GM19463 (cell line): ENCODE data around the gene SETD1A.

Source experiments
- ATAC-seq: cut with Tn5 transposase; IDR thresholded peaks from one replicate; pipeline ENCODE4 v1.9.1; 2021; ENCODE audit warnings: mild to moderate bottlenecking, moderate library complexity; ENCODE audit not compliant: unreplicated experiment

The SETD1A gene

DNA sequence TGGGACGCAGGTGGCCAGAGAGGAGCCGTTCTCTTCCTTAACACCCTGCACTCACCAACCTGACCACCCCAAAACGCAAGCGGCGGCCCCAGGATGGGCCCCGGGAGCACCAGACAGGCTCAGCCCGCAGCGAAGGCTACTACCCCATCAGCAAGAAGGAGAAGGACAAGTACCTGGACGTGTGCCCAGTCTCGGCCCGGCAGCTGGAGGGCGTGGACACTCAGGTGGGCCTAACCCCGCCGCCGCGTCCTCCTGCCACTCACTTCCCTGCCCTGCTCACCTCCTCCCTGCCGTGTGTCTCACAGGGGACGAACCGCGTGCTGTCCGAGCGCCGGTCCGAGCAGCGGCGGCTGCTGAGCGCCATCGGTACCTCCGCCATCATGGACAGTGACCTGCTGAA, 22.9 kb downstream of the SETD1A start:
- ATAC-seq, result no peak

DNA sequence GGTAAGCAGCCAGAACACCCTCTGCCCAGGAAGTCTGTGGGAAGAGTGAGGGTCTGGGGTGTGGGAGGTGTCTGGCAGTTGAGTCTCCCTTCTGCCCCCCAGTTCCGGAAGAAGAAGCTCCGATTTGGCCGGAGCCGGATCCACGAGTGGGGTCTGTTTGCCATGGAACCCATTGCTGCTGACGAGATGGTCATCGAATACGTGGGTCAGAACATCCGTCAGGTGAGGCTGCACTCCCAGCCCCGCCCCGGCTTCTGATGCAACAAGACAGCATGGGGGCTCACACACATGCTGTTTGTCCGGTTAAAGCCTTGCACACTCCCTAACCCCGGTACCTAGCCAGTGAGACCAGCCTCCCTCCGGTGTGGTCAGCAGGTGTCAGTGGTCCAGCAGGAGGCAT, 23.4 kb downstream of the SETD1A start:
- no peak for ATAC-seq

DNA sequence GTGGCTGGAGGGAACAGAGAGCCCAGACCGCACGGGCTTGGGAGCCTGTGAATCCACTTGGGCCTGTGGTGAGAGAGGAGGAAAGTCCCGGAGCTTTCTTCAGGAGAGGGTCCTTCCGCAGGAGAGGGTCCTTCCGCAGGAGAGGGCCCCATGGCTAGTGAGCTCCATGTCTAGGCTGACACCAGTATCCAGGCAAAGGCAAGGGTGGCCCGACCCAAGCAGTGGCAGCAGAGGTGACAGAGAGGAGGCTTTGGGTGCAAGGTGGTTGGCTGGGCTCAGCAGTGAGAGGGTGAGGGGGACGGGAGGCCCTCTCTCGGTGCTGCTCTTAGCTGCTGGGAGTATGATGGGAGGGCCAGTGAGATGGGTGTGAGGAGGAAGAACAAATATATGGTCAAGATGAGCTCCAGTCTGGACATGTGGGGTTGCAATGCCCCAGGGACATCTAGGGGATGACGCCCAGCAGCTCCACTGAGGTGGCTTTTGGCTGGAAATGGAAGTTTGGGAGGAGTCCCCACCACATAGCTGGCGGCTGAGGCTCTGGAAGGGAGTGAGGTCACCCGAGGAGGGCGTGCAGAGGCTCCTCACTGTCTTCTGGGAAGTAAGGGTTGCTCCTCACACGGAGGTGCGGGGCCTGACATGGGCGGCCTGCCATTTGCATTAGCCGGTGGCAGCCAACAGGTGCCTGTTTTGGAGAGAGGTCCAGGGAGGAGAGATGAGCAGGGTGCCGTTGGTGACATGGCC, 25.2 kb downstream of the SETD1A start:
- ATAC-seq, result no peak

DNA sequence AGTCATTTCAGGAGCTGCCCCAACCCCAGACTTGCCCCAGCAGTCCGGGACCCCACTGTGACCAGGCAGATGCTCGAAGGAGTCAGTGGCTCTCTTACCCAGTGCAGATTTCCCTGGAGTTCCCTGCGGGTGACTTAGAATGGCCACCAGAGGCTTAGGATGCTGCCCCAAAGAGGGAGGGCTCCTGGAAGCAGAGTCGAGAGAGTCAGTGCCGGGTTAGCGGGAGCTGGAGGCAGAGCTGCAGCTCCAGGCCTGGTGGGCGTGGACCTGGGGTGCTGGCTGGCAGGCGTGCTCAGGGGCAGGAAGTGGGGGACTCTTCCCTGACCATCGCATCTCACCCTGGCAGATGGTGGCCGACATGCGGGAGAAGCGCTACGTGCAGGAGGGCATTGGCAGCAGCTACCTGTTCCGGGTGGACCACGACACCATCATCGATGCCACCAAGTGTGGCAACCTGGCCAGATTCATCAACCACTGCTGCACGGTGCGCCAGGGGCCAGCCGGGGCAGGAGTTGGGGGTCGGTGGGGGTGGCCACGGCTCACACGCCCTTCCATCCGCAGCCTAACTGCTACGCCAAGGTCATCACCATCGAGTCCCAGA, 25.8 kb downstream of the SETD1A start:
- no peak for ATAC-seq

DNA sequence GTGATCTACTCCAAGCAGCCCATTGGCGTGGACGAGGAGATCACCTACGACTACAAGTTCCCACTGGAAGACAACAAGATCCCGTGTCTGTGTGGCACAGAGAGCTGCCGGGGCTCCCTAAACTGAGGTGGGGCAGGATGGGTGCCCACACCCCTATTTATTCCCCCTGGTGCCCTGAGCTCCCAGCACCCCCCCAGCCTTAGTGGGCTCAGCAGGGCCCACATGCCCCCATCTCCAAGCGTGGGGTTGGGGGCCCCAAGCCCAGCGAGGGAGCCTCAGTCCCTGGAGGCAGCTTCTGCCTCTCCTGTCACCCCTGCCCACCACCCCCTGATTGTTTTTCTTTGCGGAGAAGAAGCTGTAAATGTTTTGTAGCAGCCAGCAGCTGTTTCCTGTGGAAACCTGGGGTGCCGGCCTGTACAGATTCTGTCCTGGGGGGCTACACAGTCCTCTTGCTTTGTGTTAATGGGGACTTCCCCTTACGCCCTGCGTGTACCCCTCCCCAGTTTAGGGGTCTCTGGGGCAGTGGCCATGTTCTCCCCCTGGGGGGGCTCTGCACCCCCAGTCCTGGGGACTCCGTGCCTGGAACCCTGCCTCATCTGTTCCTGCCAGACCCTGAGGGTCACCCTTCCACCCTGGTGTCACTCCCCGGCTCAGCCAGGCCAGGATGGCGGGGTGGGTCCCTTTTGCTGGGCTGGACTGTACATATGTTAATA, 26.5 kb downstream of the SETD1A start:
- no peak for ATAC-seq

DNA sequence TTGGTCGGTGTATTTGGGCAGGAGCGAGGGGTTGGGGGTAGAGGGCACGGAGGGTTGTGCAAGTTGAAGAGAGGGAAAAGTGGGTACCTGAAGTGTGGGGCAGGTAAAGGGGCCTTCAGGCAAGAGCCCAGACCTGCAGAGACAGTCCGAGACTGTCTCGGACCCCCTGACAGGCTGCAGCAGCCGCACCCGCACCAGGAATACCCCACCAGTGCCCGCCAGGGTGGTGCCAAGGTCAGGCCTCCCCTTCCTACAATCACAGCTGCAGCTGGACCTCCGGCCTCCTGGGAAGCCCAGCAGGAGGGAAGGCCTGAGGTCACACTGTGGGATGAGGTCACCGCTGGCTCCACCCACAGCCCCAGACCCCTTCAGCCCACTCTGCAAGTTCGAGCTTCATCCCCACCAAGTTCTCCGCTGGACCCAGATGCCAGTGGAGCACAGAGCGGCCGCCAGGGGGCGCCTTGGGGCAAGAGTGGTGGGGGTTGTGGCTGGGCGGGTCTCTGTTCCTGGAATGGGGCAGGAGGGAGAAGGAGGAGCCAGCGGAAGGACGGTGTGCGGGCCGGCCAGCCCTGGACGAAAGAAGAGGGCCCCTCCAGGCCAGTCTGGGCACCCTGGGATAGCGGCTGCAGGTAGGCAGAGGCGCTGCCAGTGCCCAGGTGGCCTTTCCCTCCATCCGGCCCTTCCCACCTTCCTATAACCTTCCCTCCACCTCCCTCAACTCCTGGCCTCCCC, 27.3 kb downstream of the SETD1A start, which contains the start of gene HSD3B7:
HSD3B7 (plus strand) TSS at position 539 of the 732 bp plus-strand sequence. CDS start 452 bp downstream, outside the sequence.
- ATAC-seq, result peak; percentile 63

DNA sequence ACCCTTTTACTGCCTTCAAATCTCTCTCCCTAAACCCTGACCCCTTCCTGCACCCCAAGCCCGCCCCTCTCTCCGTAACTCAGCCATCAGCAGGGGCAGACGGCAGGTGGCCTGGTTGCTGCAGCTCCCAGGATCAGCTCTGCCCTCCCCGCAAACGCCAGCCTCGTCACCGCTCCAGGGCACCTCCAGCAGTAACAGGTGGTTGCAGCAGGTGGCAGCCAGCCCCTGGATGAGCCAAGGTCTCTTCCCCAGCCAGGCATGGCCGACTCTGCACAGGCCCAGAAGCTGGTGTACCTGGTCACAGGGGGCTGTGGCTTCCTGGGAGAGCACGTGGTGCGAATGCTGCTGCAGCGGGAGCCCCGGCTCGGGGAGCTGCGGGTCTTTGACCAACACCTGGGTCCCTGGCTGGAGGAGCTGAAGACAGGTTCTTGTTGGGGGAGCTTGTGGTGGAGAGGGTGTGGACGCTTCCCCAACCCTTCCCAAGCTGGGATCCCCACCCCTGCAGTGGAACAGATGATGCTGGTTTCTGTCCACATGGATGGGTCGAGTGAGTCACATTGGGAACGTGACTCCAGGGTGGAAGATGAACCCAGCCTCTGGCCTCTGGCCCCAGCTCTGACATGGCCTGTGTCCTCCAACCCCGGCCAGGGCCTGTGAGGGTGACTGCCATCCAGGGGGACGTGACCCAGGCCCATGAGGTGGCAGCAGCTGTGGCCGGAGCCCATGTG, 28.0 kb downstream of the SETD1A start:
- ATAC-seq, result no peak

DNA sequence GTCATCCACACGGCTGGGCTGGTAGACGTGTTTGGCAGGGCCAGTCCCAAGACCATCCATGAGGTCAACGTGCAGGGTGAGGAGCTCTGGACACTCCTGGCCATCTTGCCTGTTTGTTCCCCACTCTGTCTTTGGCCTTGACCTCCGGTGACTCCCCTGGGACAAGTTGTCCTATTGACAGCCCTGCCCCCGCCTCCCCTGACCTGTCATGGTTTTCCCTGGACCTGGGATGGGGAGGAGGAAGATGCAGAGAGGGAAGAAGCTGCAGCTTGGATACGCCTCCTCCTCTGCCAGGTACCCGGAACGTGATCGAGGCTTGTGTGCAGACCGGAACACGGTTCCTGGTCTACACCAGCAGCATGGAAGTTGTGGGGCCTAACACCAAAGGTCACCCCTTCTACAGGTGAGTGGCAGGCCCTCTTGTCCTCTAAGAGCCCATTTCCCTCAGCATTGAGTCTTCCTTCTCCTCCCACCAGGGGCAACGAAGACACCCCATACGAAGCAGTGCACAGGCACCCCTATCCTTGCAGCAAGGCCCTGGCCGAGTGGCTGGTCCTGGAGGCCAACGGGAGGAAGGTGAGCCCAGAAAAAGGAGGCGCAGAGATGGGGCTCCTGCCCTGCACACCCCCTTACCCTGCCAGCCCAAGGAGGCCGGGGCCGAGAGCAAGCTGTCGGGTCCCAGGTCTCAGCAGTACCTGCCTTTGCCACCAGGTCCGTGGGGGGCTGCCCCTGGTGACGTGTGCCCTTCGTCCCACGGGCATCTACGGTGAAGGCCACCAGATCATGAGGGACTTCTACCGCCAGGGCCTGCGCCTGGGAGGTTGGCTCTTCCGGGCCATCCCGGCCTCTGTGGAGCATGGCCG, 28.8 kb downstream of the SETD1A start:
- no peak for ATAC-seq

DNA sequence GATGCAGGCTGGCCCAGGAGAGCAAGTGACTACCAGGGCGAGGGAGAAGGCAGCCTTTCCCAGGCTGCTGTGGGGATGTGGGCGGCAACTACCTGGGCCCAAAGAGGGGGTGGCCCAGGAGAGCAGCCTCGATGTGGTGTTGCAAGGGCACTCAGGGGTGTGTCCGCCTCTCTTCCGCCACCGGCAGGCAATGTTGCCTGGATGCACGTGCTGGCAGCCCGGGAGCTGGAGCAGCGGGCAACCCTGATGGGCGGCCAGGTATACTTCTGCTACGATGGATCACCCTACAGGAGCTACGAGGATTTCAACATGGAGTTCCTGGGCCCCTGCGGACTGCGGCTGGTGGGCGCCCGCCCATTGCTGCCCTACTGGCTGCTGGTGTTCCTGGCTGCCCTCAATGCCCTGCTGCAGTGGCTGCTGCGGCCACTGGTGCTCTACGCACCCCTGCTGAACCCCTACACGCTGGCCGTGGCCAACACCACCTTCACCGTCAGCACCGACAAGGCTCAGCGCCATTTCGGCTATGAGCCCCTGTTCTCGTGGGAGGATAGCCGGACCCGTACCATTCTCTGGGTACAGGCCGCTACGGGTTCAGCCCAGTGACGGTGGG, 30.1 kb downstream of the SETD1A start:
- no peak for ATAC-seq

DNA sequence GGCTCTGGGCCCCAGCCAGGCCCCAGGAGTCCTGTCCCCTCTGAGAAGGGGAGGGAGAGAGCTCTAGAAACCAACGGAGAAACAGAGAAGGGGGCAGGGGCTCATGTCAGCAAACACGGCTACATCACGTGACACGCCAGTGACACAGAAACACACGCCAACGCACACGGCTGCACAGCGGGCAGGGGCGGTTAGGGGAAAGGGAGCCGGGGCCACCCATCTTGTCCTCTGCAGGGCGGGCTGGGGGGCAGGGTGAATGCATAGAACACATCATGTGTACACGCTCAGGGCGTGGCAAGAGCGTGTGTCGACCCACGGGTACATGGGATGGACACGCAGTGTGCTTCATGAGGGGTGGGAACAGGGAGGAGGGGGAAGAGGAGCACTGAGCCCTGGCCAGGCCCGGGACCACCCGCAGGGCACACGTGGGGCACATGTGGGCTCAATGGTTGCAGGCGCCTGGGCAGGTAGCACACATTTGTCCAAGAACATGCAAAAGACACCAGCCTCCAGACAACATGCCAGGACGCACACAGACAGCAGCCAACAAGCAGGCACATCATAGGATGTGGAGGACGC, 32.0 kb downstream of the SETD1A start:
- no peak for ATAC-seq

DNA sequence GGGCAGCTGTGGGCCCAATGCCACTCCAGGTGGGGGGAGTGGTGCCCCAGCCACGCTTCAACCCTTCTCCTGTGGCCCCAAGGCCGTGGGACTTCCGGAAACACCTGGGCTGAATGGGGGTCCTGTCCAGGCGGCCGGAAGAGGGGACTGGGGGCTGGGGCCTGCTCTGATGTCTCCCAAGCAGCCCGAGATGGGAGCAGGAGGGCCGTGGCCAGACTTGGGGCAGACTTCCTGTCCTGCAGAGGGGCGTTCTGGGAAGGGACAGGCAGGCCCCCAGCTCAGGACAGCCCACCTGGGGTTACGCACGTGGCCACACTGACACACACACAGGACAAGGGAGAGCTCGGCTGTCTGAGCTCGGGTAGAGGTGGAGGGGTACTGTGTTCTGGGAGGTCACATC, 32.6 kb downstream of the SETD1A start:
- ATAC-seq, result no peak

DNA sequence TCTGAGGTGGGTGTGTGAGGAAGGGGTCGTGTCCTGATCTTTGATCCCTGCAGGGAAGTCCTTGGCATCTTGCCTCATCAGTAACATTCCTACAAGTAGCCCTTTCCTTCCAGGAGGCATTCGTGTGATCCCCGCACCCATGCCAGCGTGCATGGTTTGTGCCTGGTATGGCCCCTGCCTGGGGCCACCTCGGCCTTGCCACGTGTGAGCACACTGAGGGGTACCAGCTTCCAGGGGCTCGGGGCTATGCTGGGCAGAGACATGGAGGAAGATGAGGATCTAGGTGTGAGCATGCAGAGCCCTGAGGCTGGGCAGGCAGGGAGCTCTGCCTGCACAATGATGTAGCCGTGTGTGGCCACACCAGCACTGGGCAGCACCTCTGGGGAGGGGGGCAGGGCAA, 33.5 kb downstream of the SETD1A start:
- no peak for ATAC-seq

DNA sequence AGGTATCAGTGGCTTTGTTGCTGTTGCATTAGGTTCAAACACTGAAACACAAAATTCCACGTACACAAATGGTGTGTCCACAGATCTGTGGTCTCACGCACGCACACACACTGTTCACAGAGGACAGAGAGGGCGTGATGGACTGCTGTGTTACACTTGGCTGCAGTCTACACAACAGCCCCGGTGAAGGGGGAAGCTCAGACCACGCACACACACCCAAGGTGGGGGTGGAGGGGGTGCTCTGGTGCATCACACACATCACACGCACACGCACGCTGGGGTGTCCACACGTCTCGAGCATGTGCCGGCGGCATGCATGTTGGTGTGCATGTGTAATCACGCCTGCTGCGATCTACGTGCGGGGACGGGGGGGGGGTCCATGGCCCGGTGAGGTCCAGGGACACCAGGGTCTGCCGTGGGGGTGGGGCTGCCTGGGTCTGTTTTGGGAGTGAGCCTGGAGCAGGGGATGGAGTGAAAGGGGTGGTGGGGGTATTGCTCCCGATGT, 34.8 kb downstream of the SETD1A start:
- no peak for ATAC-seq

DNA sequence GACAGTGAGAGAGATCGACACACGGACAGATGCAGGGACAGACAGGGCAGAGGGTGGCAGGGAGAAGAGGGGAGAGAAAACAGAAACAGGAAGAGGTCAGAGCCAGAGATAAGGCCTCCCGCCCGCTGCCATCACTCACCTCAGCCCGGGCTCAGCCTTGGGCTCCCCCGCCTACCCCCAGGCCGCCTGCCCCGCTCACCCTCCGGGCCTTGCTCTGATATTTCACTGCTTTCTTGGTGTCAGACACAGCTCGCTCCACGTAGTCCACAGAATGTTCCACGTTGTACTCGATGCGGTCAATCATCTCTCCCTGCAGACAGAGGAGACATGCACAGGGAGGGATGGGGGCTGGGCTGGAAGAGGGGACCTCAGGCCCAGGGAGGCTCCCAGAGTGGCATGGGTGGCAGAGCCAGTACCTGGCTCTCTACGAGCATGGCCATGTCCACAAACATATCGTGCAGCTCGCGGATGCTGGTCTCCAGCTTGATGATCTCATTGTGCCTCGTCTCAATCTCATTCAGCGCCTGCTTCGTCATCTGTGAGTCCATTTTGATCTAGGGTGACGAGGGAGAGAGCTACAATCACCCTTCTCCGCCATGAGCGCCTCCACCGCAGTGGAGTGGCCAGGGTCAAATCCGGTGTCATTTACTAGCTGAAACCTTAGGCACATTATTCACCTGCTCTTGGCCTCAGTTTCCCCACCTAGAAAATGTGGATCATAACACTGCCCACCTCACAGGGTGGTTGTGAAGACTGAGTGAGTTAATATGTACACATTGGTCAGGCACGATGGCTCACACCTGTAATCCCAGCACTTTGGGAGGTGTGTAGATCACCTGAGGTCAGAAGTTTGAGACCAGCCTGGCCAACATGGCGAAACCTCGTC, 35.6 kb downstream of the SETD1A start:
- no peak for ATAC-seq

DNA sequence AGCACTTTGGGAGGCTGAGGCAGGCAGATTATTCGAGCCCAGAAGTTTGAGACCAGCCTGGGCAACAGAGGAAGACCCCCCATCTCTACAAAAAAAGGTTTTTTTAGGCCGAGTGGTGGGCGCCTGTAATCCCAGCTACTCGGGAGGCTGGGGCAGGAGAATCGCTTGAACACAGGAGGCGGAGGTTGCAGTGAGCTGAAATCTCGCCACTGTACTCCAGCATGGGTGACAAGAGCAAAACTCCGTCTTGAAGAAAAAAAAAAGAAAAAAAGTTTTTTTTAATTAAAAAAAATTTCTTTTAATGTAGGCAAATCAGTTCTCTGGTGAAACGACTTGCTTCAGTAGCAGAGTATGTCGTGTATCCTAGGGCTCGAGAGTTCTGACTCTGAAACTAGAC, 38.4 kb downstream of the SETD1A start:
- ATAC-seq, result no peak

DNA sequence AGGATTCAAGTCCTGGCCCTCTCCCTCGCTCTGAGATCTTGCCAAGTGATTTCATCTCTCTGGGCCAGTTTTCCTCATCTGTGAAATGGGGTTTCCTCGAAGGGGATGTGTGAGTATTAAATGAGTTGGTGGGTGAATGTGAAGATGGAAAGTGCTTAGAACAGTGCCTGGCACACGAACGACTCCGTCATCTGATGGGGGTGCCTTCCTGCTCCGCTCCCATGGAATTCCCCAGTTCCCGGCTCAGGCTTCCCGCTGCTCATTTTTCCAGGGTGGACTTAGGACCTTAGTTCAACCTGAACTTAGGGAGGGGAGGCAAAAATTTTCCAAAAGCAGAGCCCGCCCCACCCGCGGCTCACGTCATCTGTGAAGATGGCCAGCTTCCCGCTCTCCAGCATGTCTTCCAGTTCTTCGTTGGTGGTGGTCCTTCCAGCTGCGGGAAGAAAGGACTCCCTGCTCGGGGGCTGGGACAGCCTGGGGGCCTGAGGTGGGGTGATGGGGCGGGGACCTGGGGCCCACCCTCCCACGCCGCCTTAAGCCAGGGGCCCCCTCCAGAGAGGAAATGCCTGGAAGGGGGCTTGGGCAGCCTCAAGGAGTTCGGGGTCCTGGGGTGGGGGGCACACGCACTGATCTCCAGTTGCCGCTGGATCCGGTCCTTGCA, 38.9 kb downstream of the SETD1A start:
- ATAC-seq, result no peak

DNA sequence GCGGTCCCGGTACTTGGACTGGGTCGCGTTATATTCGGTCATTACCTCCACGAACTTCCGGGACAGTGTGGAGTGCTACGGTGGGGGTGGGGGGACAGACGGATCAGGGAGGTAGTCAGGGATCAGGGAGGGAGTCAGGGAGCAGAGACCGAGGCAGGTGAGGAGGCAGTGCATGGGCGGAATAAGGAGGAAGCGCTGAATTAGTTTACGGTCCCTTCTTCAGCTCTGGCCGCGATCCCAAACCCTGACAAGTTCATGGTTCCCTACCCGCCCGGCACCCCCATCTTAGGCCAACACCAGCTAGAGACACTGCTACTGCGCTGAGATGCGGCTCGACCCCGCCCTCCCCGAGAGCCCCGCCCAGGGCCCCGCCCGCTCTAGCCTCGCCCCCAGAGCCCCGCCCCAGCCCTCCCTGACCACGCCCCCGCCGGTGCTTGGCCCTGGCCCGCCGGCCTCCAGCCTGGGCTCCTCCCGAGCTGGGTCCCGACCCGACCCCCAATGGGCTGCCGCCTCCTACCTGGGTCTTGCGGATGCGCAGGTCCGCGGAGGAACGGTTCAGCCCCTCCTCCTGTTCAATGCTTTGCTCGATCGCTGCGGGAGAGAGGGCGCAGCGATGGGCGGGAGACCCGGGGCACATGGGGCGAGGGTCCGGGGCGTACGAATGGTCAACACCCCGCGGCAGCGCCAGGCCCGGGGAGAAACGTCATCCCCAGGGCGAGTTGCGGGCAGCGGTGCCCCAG, 39.6 kb downstream of the SETD1A start:
- peak; percentile 83 for ATAC-seq
